Sigmoid colon (tissue), 3 donors: ENCODE data around the gene DOCK1.

ENCODE experiments used
- POLR2A ChIP-seq, 2 donors: fragments of 450-650 bp; IDR thresholded peaks; one replicate each; pipeline ENCODE4 v1.6.1; 2016; ENCODE audit warnings: antibody characterized with exemption in 2 of 2, mild to moderate bottlenecking in 2 of 2, moderate library complexity in 2 of 2
- TF ChIP-seq, protein P1 (sequence below), 4 experiments: fragments of 450-650 bp in 3 of 4; fragments of 200-600 bp in 1 of 4; IDR thresholded peaks; one replicate each; pipeline ENCODE4 v1.5.1; 2016 to 2019; ENCODE audit warnings: antibody characterized with exemption in 4 of 4, mild to moderate bottlenecking in 3 of 4, moderate library complexity in 2 of 4

DNA sequence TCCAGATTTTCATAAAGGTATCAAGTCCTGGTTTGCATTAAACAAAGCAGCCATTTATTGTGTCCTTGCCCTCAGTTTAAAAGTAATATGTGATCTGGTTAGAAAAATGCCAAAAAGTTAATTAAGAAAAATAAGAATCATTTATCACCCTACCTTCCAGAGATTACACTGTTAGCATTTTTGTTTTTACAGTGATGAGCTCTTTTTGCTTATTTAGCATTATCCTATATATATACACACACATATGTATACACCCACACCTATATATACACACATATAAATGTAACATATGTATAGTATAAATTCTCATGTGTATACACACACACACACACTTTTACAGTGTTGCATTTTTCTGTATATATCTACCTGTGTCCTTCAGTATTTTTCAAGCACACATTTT is 163.3 kb downstream of the DOCK1 start:
- TF ChIP-seq, protein P1, sequence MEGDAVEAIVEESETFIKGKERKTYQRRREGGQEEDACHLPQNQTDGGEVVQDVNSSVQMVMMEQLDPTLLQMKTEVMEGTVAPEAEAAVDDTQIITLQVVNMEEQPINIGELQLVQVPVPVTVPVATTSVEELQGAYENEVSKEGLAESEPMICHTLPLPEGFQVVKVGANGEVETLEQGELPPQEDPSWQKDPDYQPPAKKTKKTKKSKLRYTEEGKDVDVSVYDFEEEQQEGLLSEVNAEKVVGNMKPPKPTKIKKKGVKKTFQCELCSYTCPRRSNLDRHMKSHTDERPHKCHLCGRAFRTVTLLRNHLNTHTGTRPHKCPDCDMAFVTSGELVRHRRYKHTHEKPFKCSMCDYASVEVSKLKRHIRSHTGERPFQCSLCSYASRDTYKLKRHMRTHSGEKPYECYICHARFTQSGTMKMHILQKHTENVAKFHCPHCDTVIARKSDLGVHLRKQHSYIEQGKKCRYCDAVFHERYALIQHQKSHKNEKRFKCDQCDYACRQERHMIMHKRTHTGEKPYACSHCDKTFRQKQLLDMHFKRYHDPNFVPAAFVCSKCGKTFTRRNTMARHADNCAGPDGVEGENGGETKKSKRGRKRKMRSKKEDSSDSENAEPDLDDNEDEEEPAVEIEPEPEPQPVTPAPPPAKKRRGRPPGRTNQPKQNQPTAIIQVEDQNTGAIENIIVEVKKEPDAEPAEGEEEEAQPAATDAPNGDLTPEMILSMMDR (IDR thresholded peaks at IDR 0.05): no peak
- no peak for TF ChIP-seq POLR2A (IDR thresholded peaks at IDR 0.05)
